Measurements from ENCODE around the gene ALG8. TPM values are rescaled to one million over a fixed set of nuclear protein-coding genes. Genes with fewer than 3 reads are reported as not detected.
A peak's percentile ranks its signal among the peaks of the same experiment; 100 is the strongest.

The ALG8 gene
- total RNA-seq, 8 experiments from 2014 or later, result 30.6 to 74.1 (median 41.9) TPM

DNA sequence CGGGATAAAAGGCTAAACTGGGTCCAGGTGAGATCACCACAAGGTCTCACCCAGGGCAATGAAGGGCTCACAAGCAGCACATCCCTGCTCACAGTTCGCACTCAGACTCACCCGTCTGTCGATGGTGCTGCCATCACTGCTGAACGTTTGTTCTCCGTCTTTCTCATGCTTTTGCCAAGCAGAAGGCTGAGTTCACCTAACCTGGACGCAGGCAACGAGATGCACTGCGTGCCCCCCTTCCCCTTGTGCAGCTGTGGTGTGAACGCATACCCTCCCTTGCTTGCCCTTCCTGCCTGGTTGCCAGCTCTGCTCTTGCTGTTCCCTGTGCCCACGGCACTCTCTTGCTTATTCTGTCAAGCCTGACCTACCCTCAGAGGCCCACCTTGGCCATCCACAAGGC, 31.0 kb upstream of the ALG8 start:
- 65 to 100% (median 90%) methylated on average over 1 to 10 of the region's 11 CpGs; no CpG with 5 or more reads in 4 of the 10 experiments for WGBS, 10 experiments
- in situ Hi-C loops (cut with MboI; ENCODE audit: low pct_unique_long_range_greater_than_20kb in 2 of 9, low sequenced_read_pairs in 9 of 9, unreplicated experiment in 9 of 9), result no loop called here
- Histone ChIP-seq H3K4me1 (replicated peaks in 1 of 2) (peaks cover 0 to 3% of the 10 kb centered on the region in 2 donors), H3K4me3 (no peak overlapping the region), H3K27ac (no peak overlapping the region)
- ATAC-seq (replicated peaks in 6 of 8), result no peak

- 40 to 92% (median 70%) methylated on average over 1 to 7 of the region's 17 CpGs; no CpG with 5 or more reads in 2 of the 10 experiments for WGBS, 10 experiments
- H3K27ac ChIP-seq, result no peak overlapping the region
- in situ Hi-C loops (cut with MboI; ENCODE audit: low pct_unique_long_range_greater_than_20kb in 2 of 9, low sequenced_read_pairs in 9 of 9, unreplicated experiment in 9 of 9), result no loop called here
Observed at GRCh38 chr11:78168539-78169477, 29.4 kb upstream of the ALG8 start.

GRCh38 chr11:78166855-78167469, 27.5 kb upstream of the ALG8 start:
- peaks cover 0 to 3% of the 10 kb centered on the region in 2 donors for H3K4me1 ChIP-seq (replicated peaks in 1 of 2)
- no peak overlapping the region for H3K4me3 ChIP-seq
- 93 to 100% (median 100%) methylated on average over 1 to 4 of the region's 6 CpGs; no CpG with 5 or more reads in 3 of the 10 experiments for WGBS, 10 experiments
- no peak overlapping the region for H3K27ac ChIP-seq
- no peak for ATAC-seq (replicated peaks in 6 of 8)
- in situ Hi-C loops (cut with MboI; ENCODE audit: low pct_unique_long_range_greater_than_20kb in 2 of 9, low sequenced_read_pairs in 9 of 9, unreplicated experiment in 9 of 9), result no loop called here

More at GRCh38 chr11:78168539-78169477, 29.4 kb upstream of the ALG8 start:
- Histone ChIP-seq H3K4me3 (no peak overlapping the region), H3K4me1 (replicated peaks in 1 of 2) (peaks cover 0 to 3% of the 10 kb centered on the region in 2 donors)
- peak in 6 of 8 experiments; percentile 16 to 62 (median 44) for ATAC-seq (replicated peaks in 6 of 8)

GRCh38 chr11:78164471-78164870, 25.0 kb upstream of the ALG8 start:
- WGBS, 10 experiments, result 80 to 100% (median 86%) methylated on average over 1 of the region's 2 CpGs; no CpG with 5 or more reads in 7 of the 10 experiments
- in situ Hi-C loops (cut with MboI; ENCODE audit: low pct_unique_long_range_greater_than_20kb in 2 of 9, low sequenced_read_pairs in 9 of 9, unreplicated experiment in 9 of 9), result no loop called here
- peaks cover 0 to 2% of the 10 kb centered on the region in 2 donors for H3K4me1 ChIP-seq (replicated peaks in 1 of 2)

GRCh38 chr11:78163828-78164227, 24.4 kb upstream of the ALG8 start:
- in situ Hi-C loops (cut with MboI; ENCODE audit: low pct_unique_long_range_greater_than_20kb in 2 of 9, low sequenced_read_pairs in 9 of 9, unreplicated experiment in 9 of 9), result no loop called here
- peak in 1 of 8 experiments; percentile 18 for ATAC-seq (replicated peaks in 6 of 8)
- Histone ChIP-seq H3K27ac (no peak overlapping the region), H3K4me1 (replicated peaks in 1 of 2) (no peaks in the 10 kb centered on the region), H3K4me3 (no peak overlapping the region)
- WGBS, 10 experiments, result 64 to 94% (median 72%) methylated on average over 1 to 2 of the region's 2 CpGs; no CpG with 5 or more reads in 6 of the 10 experiments

More at GRCh38 chr11:78164471-78164870, 25.0 kb upstream of the ALG8 start:
- no peak overlapping the region for H3K4me3 ChIP-seq
- ATAC-seq (replicated peaks in 6 of 8), result no peak
- no peak overlapping the region for H3K27ac ChIP-seq

DNA sequence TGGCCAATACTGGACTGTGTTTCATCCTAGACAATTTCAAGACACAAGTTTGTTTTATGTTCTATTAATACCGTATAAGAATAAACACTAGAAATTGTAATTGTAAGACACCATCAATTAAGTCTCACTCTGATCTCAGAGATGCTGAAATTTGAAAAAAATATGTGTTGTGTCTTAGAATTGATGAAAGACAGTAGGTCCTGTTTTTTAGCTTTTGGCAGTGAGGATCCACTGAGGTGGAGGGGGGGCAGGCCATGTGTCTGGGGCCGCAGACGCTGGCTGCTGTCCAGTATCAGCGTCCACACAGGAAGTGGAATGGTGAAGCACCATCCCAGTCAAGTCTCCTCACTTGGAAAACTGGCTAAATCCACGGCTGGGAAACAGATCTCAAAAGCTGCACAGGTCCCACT, 22.5 kb upstream of the ALG8 start:
- ATAC-seq (replicated peaks in 6 of 8), result no peak
- 40 to 94% (median 60%) methylated on average over 1 to 3 of the region's 5 CpGs; no CpG with 5 or more reads in 3 of the 10 experiments for WGBS, 10 experiments

DNA sequence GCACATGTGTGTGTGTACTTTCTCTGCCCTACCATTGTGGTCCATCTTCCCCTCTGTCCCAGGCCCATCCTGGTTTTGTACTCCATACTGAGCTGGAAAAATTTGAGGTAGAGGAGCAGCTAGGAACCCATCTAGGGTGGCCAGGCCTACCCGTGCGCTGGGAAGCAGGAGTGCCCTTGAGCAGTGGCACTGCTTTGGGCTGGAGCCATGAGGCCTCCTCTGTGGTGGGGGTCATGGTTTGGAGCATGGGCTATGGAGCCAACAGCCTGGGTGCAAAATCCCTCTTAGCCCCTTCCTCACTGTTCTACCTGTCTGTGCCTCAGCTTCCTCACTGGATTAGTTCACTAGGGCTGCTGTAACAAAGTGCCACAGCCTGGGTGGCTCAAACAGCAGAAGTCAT, 21.9 kb upstream of the ALG8 start:
- in situ Hi-C loops (cut with MboI; ENCODE audit: low pct_unique_long_range_greater_than_20kb in 2 of 9, low sequenced_read_pairs in 9 of 9, unreplicated experiment in 9 of 9), result no loop called here
- no peak overlapping the region for H3K4me3 ChIP-seq
- no peak for ATAC-seq (replicated peaks in 6 of 8)
- no peak overlapping the region for H3K27ac ChIP-seq
- peaks cover 6 to 8% of the 10 kb centered on the region in 2 donors for H3K4me1 ChIP-seq (replicated peaks in 1 of 2)
- WGBS, 10 experiments, result 57 to 100% (median 100%) methylated on average over 2 of the region's 2 CpGs; no CpG with 5 or more reads in 7 of the 10 experiments

More for the DNA sequence above, 22.5 kb upstream of the ALG8 start:
- no peak overlapping the region for H3K4me3 ChIP-seq
- H3K27ac ChIP-seq, result no peak overlapping the region
- peaks cover 0 to 1% of the 10 kb centered on the region in 2 donors for H3K4me1 ChIP-seq (replicated peaks in 1 of 2)
- in situ Hi-C loops (cut with MboI; ENCODE audit: low pct_unique_long_range_greater_than_20kb in 2 of 9, low sequenced_read_pairs in 9 of 9, unreplicated experiment in 9 of 9), result no loop called here

GRCh38 chr11:78160557-78160956, 21.1 kb upstream of the ALG8 start:
- peaks cover 8 to 10% of the 10 kb centered on the region in 2 donors for H3K4me1 ChIP-seq (replicated peaks in 1 of 2)
- no peak overlapping the region for H3K4me3 ChIP-seq
- WGBS, 10 experiments, result 100% methylated on average over 1 of the region's 1 CpG; no CpG with 5 or more reads in 8 of the 10 experiments
- no peak overlapping the region for H3K27ac ChIP-seq
- ATAC-seq (replicated peaks in 6 of 8), result no peak
- in situ Hi-C loops (cut with MboI; ENCODE audit: low pct_unique_long_range_greater_than_20kb in 2 of 9, low sequenced_read_pairs in 9 of 9, unreplicated experiment in 9 of 9), result no loop called here

- peaks cover 14% of the 10 kb centered on the region in 2 donors for H3K4me1 ChIP-seq (replicated peaks in 1 of 2)
- no peak overlapping the region for H3K27ac ChIP-seq
- no peak for ATAC-seq (replicated peaks in 6 of 8)
- no peak overlapping the region for H3K4me3 ChIP-seq
- in situ Hi-C loops (cut with MboI; ENCODE audit: low pct_unique_long_range_greater_than_20kb in 2 of 9, low sequenced_read_pairs in 9 of 9, unreplicated experiment in 9 of 9), result no loop called here
- WGBS, 10 experiments, result 0 to 100% (median 68%) methylated on average over 1 to 6 of the region's 6 CpGs; no CpG with 5 or more reads in 1 of the 10 experiments
Observed at GRCh38 chr11:78158987-78159652, 19.7 kb upstream of the ALG8 start.

- in situ Hi-C loops (cut with MboI; ENCODE audit: low pct_unique_long_range_greater_than_20kb in 2 of 9, low sequenced_read_pairs in 9 of 9, unreplicated experiment in 9 of 9), result no loop called here
- H3K27ac ChIP-seq, result peak overlapping the region in 1 of 2 donors; percentile 56
- no peak overlapping the region for H3K4me3 ChIP-seq
- 0 to 82% (median 51%) methylated on average over 1 to 4 of the region's 6 CpGs for WGBS, 10 experiments
- peaks cover 14 to 15% of the 10 kb centered on the region in 2 donors for H3K4me1 ChIP-seq (replicated peaks in 1 of 2)
- peak; percentile 48 to 94 (median 80) for ATAC-seq (replicated peaks in 6 of 8)
Observed at GRCh38 chr11:78156127-78156844, 16.9 kb upstream of the ALG8 start.

DNA sequence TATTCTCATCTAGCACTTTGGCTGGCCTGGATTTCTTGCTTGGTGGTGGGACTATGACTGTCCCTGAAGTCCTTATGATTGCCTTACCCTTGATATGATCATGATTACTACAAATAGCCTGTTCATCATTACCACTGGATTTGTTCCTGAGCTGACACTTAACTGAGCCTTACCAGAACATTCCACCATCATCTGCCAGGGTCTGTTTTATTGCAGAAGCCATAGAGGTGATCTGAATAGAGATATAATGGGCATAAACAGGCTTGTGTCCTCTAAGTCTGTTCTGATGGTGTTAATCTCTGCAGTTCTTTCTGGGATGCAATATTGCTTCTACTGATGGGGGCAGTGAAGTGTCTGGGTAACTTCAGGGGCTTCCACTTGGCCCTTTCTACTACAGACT, 12.4 kb upstream of the ALG8 start:
- in situ Hi-C loops (cut with MboI; ENCODE audit: low pct_unique_long_range_greater_than_20kb in 2 of 9, low sequenced_read_pairs in 9 of 9, unreplicated experiment in 9 of 9), result no loop called here

GRCh38 chr11:78150754-78151153, 11.3 kb upstream of the ALG8 start:
- no peak for ATAC-seq (replicated peaks in 6 of 8)
- peaks cover 5 to 6% of the 10 kb centered on the region in 2 donors for H3K4me1 ChIP-seq (replicated peaks in 1 of 2)
- in situ Hi-C loops (cut with MboI; ENCODE audit: low pct_unique_long_range_greater_than_20kb in 2 of 9, low sequenced_read_pairs in 9 of 9, unreplicated experiment in 9 of 9), result no loop called here
- H3K27ac ChIP-seq, result no peak overlapping the region
- H3K4me3 ChIP-seq, result no peak overlapping the region

More for the DNA sequence above, 12.4 kb upstream of the ALG8 start:
- peaks cover 12 to 13% of the 10 kb centered on the region in 2 donors for H3K4me1 ChIP-seq (replicated peaks in 1 of 2)
- no peak for ATAC-seq (replicated peaks in 6 of 8)
- no peak overlapping the region for H3K4me3 ChIP-seq
- no peak overlapping the region for H3K27ac ChIP-seq
